NCI-H1417 treated with DMSO at 0.1 percent for 48 hours (cell line): ENCODE results near the gene FOCAD.

Experiments
- DNase-seq: peaks from one replicate; lab custom pipeline; 2025; lab: John Stamatoyannopoulos, UW

Gene FOCAD

GRCh38 chr9:20729523-20729922 lies 45.5 kb downstream of the FOCAD start:
- DNase-seq = no peak

GRCh38 chr9:20732118-20732517 lies 48.1 kb downstream of the FOCAD start:
- no peak for DNase-seq

- no peak for DNase-seq
Observed at GRCh38 chr9:20734275-20734674, 50.2 kb downstream of the FOCAD start.

- DNase-seq = no peak
Observed at GRCh38 chr9:20740304-20740703, 56.2 kb downstream of the FOCAD start.

- DNase-seq = no peak
Observed at GRCh38 chr9:20740929-20741582, 57.0 kb downstream of the FOCAD start.

- no peak for DNase-seq
Observed at GRCh38 chr9:20742833-20743232, 58.8 kb downstream of the FOCAD start.

GRCh38 chr9:20744036-20744630 lies 60.1 kb downstream of the FOCAD start:
- no peak for DNase-seq

- no peak for DNase-seq
Observed at GRCh38 chr9:20746967-20747366, 62.9 kb downstream of the FOCAD start.

- no peak for DNase-seq
Observed at GRCh38 chr9:20749496-20750198, 65.6 kb downstream of the FOCAD start.

- DNase-seq = no peak
Observed at GRCh38 chr9:20753761-20754160, 69.7 kb downstream of the FOCAD start.

GRCh38 chr9:20754556-20754955 lies 70.5 kb downstream of the FOCAD start:
- DNase-seq = no peak

GRCh38 chr9:20760246-20760891 lies 76.3 kb downstream of the FOCAD start:
- no peak for DNase-seq

GRCh38 chr9:20770947-20771346 lies 86.9 kb downstream of the FOCAD start:
- no peak for DNase-seq

GRCh38 chr9:20771729-20772128 lies 87.7 kb downstream of the FOCAD start:
- no peak for DNase-seq

- no peak for DNase-seq
Observed at GRCh38 chr9:20775683-20776082, 91.6 kb downstream of the FOCAD start.

GRCh38 chr9:20781092-20781491 lies 97.0 kb downstream of the FOCAD start:
- DNase-seq = no peak

GRCh38 chr9:20782289-20782688 lies 98.2 kb downstream of the FOCAD start:
- no peak for DNase-seq

GRCh38 chr9:20783057-20784038 lies 99.3 kb downstream of the FOCAD start:
- DNase-seq = no peak

GRCh38 chr9:20784196-20784595 lies 100.1 kb downstream of the FOCAD start:
- DNase-seq = no peak

GRCh38 chr9:20786807-20787206 lies 102.7 kb downstream of the FOCAD start:
- DNase-seq = no peak

- DNase-seq = no peak
Observed at GRCh38 chr9:20788526-20789451, 104.7 kb downstream of the FOCAD start.
